H1 (cell line): Measurements from ENCODE around the gene ZDHHC19. TPM values are rescaled to one million over a fixed set of nuclear protein-coding genes. Genes with fewer than 3 reads are reported as not detected.

Experiments used
- MAX ChIP-seq: IDR thresholded peaks from 2 replicates; pipeline ENCODE4 v1.6.1; 2012; ENCODE audit warnings: inconsistent platforms
- PHF8 ChIP-seq: fragments of 200-600 bp; sonication (generic); conservative IDR thresholded peaks from 2 replicates; pipeline ENCODE4 v1.7.1; 2012; ENCODE audit warnings: low read depth, mild to moderate bottlenecking, inconsistent platforms, low read length, moderate library complexity
- SAP30 ChIP-seq: fragments of 300-600 bp; sonication (generic); IDR thresholded peaks from 2 replicates; pipeline ENCODE4 v1.7.1; 2012; ENCODE audit warnings: low read length, moderate library complexity, mild to moderate bottlenecking, inconsistent platforms; ENCODE audit not compliant: insufficient read depth, insufficient replicate concordance
- SIRT6 ChIP-seq: IDR thresholded peaks from one replicate; pipeline ENCODE4 v1.7.1; 2012; ENCODE audit warnings: low read length, inconsistent platforms
- TAF1 ChIP-seq: IDR thresholded peaks from 2 replicates; pipeline ENCODE4 v1.6.1; 2011; ENCODE audit warnings: mild to moderate bottlenecking, low read depth, low read length
- TAF7 ChIP-seq: optimal IDR thresholded peaks from 2 replicates; pipeline ENCODE3; 2011; ENCODE audit warnings: low read depth, mild to moderate bottlenecking, inconsistent platforms, low read length, moderate library complexity, borderline replicate concordance
- polyA plus RNA-seq, 7 experiments: library from polyadenylated mRNA; depleted of rRNA in 3 of 7; stranded (reverse) in 5 of 7; unstranded in 2 of 7; fragments of >200 nt in 5 of 7; fragments of 200-250 nt in 2 of 7; gene quantifications; 1 replicate in 5 of 7; 2 replicates in 1 of 7; 4 replicates in 1 of 7; pipeline versions ENCODE4 v1.2.1 to v1.2.3, GENCODE V29; 2011 to 2013; ENCODE audit warnings: missing spikeins in 2 of 7, mixed read lengths in 2 of 7
- total RNA-seq: library from RNA; stranded (reverse); fragmentation: NEBNext Ultra II Directional; extraction: Animal tissue kit (Norgen Biotek cat#: 25700); gene quantifications from 2 replicates; pipeline ENCODE4 v1.2.1, GENCODE V29; 2021

The ZDHHC19 gene
- total and polyA plus RNA-seq, 2 of the 8 experiments (the other 6 are each of a cell fraction or from before 2014, with no cell fraction given), result 2.5 to 4.1 TPM

GRCh38 chr3:196207159-196207832, 3.9 kb downstream of the ZDHHC19 start (continued):
- TF ChIP-seq MAX (no peak), TAF1 (no peak), PHF8 (peak; percentile 9; the same call in 1 of the 2 replicates), SIRT6 (no peak), TAF7 (no peak), SAP30 (no peak)
